ENCODE data around the gene FREM1. TPM values are rescaled to one million over a fixed set of nuclear protein-coding genes. Genes with fewer than 3 reads are reported as not detected.

The FREM1 gene
- total RNA-seq, 1 experiment from 2014 or later: 0.75 TPM

GRCh38 chr9:14768405-14769229 lies 141.6 kb downstream of the FREM1 start:
- peak; percentile 50 for DNase-seq (ENCODE audit: low read depth)

DNA sequence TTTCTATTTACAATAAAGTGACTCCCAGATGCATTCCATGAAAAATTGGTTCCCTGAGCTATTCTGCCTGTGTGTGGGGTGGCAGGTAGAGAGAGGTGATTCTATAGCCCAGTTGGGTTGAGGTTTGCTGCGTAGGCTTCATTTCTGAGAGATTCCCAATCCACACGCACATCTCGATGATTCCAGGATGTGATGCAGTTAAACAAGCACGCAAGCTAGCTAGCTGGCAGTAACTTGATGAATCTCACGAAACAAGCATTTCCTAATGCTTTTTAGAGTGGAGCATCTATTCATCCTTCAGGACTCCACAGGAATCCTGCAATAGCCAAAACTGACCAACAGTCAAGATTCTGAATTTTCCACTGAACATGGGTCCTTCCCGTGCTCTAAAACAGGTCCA lies 143.9 kb downstream of the FREM1 start:
- DNase-seq (ENCODE audit: low read depth): no peak

- DNase-seq (ENCODE audit: low read depth): no peak
Measured at GRCh38 chr9:14761584-14761983, 148.6 kb downstream of the FREM1 start.

- DNase-seq (ENCODE audit: low read depth): no peak
Measured at GRCh38 chr9:14760060-14760459, 150.2 kb downstream of the FREM1 start.

GRCh38 chr9:14756291-14756690 lies 153.9 kb downstream of the FREM1 start:
- DNase-seq (ENCODE audit: low read depth): no peak

GRCh38 chr9:14752871-14753270 lies 157.4 kb downstream of the FREM1 start:
- DNase-seq (ENCODE audit: low read depth): no peak

DNA sequence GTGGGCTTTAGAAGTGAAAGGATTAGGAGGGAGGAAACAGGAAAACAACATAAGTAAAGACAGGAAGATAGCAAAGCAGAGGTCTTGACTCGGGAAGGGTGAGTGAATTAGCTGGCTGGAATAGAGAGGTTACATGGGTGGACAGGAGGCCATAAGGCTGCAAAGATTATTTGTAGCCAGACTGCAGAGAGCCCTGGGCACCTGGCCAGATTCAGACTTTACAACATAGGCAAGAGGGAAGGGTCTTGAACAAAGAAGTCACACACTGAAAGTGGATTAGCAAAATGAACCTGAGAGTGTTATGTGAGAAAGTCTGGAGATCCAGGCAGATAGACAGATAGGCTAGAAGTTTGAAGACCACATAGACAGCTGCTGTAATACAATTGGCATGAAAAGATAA lies 158.0 kb downstream of the FREM1 start:
- DNase-seq (ENCODE audit: low read depth): no peak

GRCh38 chr9:14750821-14751220 lies 159.4 kb downstream of the FREM1 start:
- no peak for DNase-seq (ENCODE audit: low read depth)

DNA sequence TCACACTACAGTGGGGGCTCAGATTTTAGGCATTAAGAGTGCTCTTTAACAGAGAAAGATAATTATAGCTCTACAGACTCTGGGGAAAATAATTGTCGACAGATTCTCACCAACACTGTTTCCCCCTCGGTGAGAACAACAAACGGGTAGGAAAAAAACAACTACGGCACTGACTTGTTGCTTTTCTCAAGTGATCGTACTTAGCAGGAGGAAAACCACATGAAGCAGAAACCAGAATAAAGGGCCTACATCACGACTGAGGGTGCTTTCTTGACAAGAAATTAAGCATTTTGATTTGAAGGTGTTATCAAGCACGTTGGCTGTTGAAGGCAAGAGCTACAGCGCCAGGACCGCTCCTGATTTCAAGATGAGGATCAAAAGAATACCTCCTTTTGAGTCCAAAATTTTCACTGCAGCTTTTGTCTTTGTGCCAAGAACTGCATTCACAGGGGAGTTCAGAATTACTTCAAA lies 160.5 kb downstream of the FREM1 start:
- no peak for DNase-seq (ENCODE audit: low read depth)

- no peak for DNase-seq (ENCODE audit: low read depth)
Measured at GRCh38 chr9:14748373-14748772, 161.9 kb downstream of the FREM1 start.

- no peak for DNase-seq (ENCODE audit: low read depth)
Measured at GRCh38 chr9:14747111-14747510, 163.1 kb downstream of the FREM1 start.

- DNase-seq (ENCODE audit: low read depth): no peak
Measured at GRCh38 chr9:14746626-14747025, 163.6 kb downstream of the FREM1 start.

DNA sequence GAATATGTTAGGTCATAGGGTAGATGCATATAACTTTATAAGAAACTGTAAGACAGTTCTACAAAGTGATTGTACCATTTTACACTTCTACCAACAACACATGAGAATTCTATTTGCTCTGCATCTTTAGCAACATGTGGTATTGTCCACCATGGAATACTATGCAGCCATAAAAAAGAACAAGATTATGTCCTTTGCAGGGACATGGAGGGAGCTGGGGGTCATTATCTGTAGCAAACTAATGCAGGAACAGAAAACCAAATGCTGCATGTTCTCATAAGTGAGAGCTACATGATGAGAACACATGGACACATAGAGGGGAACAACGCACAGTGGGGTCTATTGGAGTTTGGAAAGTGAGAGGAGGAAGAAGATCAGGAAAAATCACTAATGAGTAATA lies 165.5 kb downstream of the FREM1 start:
- no peak for DNase-seq (ENCODE audit: low read depth)

- DNase-seq (ENCODE audit: low read depth): no peak
Measured at GRCh38 chr9:14741369-14741768, 168.9 kb downstream of the FREM1 start.

DNA sequence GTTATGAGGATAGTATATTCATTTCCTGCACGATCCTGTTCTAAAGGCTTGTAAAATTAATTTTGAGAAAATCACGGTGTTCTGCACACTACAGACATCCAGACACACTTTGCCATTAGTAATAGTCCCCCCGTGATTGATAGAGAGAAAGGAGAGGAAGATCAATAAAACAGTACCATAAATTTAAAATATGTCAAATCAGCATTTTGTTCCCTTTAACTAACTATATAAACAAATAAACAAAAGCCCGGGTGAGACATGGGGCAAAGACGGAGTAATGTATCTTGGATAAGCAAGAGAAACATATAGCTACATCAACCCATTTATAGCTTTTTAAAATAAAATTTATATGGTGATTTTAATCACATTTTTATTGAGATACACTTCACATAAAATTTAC lies 177.1 kb downstream of the FREM1 start:
- no peak for DNase-seq (ENCODE audit: low read depth)

DNA sequence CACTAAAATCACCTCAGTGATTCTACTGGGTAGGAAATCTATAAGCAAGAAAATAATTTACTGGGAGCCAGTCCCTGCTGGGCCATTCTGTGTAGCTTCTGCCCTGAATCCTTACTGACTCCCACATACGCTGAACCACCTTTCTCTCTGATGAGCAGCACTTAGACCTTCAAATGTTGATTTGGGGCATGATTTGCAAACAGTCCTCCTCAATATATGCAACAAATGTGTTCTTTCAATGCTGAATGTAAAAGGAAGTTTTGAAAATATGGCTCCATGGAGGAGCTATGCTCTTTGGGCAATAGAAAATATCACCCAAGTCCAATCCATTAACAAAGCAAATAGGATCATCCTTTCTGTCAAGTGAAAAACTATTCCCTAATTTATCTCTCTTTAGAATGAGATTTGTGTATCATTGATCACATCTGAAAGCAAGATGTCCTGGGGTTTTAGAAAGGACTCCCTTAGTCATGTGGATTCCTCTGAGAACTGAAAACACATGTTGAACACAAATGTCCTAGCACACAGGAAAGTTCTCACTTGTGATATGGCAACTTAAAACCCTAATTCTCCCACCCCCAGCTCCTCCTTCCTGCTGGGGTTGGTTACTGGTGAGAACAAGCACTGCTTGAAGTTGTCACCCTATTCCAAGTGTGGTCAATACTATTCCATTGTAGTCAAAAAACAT lies 178.8 kb downstream of the FREM1 start:
- DNase-seq (ENCODE audit: low read depth): no peak

GRCh38 chr9:14730461-14730898 lies 179.7 kb downstream of the FREM1 start:
- no peak for DNase-seq (ENCODE audit: low read depth)

DNA sequence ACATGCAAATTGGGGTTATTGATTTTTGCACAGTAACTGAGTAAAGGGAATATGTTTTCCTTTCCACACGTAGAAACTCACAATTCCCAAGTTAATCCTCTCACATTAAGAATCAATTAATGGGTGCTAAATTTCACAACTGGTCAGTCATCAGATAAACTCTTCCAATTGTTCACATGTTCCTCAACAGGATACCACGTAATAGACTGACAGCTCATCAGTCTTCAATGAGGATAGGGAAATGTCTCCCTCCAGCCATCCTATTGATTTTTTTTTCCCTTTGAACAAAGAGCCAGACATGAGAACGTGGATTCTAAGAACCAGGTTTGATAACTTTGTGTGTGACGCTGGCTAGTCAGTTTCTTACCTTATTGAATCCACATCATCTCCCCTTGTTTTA lies 186.9 kb downstream of the FREM1 start:
- DNase-seq (ENCODE audit: low read depth): no peak

GRCh38 chr9:14722391-14723035 lies 187.7 kb downstream of the FREM1 start, which contains the start of gene CER1:
Gene CER1, minus strand, starts transcription at chr9:14722733. Its CDS starts 61 bp downstream, at chr9:14722672.
- DNase-seq (ENCODE audit: low read depth): no peak

- no peak for DNase-seq (ENCODE audit: low read depth)
Measured at GRCh38 chr9:14719231-14719923, 190.9 kb downstream of the FREM1 start.

DNA sequence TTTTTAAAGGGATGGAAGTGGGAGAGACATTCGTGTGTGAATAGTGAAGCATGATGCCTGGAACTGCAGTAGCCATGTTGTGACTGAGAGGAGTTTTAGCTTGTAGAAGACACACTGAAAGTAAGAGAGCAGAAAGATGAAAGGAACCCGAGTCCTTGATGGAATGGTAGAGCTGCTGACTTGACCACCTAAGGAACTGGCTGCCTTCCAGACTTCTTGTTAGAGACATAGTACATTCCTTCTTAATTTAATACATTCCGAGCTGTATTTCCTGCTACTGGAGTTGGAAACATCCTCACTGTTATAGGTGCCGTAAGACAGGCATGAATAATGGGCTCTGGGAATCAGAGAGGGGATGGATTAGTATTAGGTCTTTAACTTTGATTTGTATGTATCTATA lies 195.1 kb downstream of the FREM1 start:
- no peak for DNase-seq (ENCODE audit: low read depth)
